HG02588 (cell line): Measurements from ENCODE around the gene HTRA3.

ENCODE experiments used
- ATAC-seq: cut with Tn5 transposase; IDR thresholded peaks from one replicate; pipeline ENCODE4 v1.9.1; 2021; ENCODE audit warnings: mild to moderate bottlenecking, moderate library complexity; ENCODE audit not compliant: unreplicated experiment

The HTRA3 gene

DNA sequence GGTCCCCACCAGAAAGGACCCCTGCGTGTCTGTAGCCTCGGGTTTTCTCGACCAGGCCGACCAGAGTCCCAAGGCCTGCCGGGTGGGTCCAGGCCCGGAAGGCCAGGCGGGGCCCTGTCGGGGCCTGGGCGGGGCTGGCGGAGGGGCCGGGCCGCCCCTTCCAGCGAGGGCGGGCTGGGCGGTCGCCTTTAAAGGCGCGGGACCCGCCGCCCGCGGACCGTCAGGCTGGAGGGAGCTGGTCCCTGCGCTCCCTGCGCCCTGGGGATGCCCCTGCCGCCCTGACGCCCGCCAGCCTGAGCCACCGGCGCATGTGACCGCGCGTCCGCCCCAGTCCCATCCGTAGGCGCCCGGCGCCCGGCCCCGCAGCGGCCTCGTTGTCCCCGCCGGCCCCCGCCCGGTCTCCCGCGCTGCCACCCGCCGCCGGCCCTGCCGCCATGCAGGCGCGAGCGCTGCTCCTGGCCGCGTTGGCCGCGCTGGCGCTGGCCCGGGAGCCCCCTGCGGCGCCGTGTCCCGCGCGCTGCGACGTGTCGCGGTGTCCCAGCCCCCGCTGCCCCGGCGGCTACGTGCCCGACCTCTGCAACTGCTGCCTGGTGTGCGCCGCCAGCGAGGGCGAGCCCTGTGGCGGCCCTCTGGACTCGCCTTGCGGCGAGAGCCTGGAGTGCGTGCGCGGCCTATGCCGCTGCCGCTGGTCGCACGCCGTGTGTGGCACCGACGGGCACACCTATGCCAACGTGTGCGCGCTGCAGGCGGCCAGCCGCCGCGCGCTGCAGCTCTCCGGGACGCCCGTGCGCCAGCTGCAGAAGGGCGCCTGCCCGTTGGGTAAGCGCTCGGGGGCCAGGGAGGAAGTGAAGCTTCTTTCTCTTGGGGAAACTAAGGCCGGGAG lies at the start of gene HTRA3:
TSS of gene HTRA3 (plus strand) at position 220 of the 883 bp plus-strand sequence. CDS start at position 435, 215 bp downstream.
- no peak for ATAC-seq

DNA sequence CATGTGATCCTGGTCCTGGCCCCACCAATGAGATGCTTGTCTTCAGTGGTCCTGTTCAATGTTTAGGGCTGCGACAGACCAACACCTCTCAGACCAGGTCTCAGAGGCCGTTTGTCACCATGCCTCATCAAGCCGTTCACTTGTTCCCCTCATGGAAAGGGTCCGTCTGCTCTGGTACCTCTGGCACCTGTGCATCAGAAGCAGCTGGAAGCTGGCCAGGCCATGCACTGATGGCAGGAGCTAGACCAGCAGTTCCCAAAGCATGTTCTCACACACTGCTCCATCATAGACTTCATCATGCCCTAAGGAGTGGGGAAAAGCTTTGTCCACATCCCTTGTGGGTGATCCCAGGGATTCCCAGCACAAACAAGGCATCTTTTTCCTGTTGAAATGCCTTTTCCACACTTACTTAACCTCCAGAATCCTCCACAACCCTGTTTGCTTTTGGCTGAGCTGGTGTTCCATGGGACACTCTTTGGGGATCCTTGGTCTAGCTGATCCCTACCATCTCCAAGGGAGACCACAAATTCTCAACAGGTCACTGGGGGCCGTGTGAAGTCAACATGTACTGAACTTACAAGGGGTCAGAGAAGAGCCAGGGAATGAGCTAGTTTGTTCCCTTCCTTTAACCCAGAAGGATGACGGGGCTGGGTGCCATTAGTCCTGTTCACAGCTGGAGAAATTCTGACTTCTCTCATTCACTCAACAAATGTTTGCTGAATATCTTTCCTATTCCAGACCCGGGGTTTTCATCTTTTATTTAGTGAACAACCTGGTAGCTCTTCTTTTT lies 48.7 kb upstream of the HTRA3 start:
- no peak for ATAC-seq

DNA sequence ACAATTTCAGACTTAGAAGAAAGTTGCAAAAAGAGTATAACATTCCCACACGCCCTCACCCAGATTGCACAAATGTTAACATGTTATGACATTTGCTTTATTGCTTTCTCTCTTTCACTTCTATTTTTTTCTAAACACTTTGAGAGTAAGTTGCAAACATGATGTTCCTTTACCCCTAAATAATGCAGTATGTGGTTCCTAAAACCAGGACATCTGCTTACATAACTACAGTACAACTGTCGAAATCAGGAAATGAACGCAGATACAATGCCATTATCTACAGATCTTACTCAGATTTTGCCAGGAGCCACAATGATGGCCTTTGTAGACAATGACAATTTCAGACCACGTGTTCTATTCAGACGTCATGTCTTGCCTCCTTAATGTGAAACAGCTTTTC lies 48.1 kb upstream of the HTRA3 start:
- ATAC-seq = no peak

DNA sequence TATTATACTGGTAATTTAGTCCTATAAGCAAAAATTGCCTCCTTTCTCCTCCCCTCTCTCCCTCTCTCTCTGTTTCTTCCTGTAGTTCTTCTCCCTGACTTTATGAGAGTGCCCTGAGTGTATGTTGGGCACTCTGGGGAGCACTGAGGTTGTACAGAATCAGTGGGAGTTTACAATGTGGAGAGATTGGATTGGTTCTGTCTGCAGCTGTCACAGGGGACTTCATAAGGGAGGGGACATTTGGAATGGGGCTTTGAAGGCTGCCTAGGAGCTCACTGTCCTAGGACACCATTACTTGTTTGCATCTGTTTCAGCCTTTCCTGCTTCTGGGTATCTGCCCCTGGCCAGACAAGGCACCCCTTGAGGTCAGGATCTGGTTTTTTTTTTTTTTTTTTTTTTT lies 47.6 kb upstream of the HTRA3 start:
- no peak for ATAC-seq

DNA sequence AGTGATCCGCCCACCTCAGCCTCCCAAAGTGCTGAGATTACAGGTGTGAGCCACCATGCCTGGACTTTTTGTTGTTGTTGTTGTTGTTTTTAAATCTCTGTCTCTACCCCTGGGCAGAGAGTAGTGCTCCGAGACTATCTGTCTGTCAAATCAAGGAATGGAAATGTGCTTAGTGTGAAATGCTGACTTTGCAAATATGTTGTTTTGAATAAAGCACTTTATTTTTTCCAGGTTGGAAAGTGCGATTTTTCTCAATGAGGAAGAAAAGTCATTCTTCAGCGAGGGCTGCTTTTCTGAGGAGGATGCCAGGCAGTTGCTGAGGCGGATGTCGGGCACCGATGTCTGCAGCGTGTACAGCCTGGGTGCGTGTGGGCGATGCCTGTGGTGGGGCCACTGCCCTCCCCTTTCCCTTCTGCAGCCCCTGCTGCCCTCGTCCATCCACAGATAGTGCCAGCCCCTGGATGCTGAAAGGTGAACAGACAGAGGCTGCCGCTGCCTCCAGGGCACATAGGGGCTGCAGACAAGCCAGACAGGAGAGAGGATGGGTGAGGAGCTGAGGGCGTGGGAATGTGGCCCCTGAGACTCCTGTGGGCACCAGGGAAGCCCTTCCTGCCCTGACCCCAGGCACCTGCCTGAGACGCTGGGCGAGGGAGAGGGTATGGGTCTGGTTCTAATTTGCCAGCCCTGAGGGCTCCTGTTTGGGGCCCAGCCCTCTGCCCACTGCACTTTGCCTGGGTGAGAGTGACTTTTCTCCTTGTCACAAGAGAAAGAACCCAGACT lies 46.8 kb upstream of the HTRA3 start:
- no peak for ATAC-seq

DNA sequence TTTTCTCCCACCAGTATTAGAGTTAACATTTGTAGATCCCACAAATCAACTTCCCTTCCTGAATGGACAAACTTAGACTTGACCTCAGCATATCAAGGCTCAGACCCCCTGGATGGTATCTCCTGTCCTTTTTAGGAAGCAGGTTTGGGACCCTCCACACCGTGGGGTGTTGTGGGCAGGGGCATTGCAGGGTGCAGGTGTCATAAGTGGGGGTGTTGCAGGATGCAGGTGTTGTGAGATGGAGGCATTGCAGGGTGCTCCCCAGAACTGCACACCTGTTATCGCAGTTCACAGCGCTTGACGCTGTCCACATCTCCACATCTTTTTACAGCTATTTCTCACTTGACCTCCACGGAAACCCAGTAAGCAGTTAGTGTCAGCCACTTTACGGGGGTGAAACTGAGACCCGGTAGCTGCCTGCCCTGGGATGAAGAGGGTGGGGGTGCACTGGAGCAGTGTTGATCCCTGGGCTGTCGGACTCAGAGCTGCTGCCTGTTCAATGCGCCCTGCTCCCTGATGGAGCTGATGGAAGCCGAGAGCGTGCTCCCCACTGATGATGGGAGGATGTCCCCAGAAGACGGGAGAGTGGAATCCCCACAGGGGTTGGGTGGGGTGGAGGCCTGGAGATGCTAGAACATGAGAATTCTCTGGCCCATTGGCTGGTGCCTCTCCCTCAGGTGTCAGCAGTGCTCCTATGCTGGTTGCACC lies 45.1 kb upstream of the HTRA3 start:
- ATAC-seq = no peak

DNA sequence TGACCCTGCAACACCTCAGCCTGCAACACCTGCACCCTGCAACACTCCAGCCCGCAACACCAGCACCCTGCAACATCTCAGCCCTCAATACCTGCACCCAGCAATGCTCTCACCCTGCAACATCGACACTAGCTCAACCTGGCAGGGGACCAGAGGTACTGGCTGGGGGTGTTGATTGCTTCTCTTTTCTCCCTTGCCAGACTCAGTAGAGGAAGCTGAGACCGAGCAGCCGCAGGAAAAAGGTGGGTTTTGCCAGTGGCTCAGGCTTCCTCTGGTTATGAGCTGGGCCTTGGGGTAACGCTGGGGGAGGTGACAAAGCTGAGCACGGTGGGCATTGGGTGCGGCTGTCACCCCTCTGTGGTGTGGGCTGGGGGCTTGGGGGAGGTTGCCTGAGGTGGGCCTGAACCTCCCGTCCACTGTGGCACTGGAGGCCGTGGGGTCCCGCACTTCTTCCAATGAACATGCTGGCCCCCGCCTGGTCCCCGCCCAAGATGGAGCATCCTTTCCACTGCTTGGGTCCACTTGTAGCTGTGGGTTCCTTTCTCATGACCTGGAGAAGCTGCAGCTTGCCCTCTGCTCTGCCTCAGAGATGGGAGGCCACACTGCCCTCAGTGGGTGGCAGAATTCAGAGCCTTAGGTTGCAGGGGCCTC lies 44.5 kb upstream of the HTRA3 start:
- no peak for ATAC-seq

DNA sequence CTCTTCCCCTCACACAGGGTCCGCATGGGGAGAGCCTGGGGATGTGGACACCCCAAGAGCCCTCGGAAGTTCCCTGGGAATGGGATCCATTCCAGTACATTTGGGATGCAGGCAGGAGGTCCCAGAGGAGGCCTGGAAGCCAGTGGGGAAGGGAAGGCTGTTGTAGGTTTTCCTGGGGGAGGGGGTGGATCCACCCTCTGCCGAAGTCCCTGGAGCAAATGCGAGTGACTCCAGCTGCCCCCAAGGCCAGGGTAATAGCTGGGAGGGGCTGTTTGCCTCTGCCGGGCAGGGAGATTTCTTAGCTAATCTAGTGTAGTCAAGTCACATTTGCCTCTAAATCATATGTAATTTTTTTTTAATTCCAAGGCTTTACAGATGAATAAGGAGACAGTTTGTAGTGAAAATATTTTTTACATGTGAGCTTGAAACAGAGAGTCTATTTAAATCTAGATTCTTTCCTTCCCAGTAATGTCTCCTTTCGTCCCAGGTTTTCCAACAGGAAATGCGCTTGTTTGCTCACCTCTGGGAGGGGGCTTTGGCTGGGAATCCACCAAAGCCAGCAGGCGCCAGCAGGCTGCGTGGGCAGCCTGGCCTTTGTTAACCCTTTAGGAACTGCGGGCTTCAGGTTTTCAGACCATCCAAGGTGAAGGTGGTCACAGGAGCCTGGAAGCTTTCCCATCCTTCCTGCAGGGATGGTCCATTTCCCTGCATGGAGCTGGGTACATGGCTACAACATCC lies 43.7 kb upstream of the HTRA3 start:
- ATAC-seq = no peak

DNA sequence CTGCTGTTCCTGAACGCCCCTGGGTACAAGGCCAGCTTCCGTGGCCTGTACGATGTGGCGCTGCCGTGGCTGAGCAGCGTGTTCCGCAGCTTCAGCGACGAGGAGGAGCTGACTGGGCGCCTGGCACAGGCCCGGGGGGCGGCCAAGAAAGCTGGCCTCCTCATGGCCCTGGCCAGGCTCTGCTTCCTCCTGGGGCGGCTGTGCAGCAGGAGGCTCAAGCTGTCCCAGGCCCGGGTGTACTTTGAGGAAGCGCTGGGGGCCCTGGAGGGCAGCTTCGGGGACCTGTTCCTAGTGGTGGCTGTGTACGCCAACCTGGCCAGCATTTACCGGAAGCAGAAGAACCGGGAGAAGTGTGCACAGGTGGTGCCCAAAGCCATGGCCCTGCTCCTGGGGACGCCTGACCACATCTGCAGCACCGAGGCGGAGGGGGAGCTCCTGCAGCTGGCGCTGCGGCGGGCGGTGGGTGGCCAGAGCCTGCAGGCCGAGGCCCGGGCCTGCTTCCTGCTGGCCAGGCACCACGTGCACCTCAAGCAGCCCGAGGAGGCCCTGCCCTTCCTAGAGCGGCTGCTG lies 42.3 kb upstream of the HTRA3 start:
- no peak for ATAC-seq

DNA sequence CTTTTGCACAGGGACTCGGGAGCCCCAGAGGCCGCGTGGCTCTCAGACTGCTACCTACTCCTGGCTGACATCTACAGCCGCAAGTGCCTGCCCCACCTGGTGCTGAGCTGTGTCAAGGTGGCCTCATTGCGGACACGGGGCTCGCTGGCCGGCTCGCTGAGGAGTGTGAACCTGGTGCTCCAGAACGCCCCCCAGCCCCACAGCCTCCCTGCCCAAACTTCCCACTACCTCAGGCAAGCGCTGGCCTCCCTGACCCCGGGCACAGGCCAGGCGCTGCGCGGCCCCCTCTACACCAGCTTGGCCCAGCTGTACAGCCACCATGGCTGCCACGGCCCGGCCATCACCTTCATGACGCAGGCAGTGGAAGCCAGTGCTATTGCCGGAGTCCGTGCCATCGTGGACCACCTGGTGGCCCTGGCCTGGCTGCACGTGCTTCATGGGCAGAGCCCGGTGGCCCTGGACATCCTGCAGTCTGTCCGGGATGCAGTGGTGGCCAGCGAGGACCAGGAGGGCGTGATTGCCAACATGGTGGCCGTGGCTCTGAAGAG lies 41.7 kb upstream of the HTRA3 start:
- no peak for ATAC-seq

DNA sequence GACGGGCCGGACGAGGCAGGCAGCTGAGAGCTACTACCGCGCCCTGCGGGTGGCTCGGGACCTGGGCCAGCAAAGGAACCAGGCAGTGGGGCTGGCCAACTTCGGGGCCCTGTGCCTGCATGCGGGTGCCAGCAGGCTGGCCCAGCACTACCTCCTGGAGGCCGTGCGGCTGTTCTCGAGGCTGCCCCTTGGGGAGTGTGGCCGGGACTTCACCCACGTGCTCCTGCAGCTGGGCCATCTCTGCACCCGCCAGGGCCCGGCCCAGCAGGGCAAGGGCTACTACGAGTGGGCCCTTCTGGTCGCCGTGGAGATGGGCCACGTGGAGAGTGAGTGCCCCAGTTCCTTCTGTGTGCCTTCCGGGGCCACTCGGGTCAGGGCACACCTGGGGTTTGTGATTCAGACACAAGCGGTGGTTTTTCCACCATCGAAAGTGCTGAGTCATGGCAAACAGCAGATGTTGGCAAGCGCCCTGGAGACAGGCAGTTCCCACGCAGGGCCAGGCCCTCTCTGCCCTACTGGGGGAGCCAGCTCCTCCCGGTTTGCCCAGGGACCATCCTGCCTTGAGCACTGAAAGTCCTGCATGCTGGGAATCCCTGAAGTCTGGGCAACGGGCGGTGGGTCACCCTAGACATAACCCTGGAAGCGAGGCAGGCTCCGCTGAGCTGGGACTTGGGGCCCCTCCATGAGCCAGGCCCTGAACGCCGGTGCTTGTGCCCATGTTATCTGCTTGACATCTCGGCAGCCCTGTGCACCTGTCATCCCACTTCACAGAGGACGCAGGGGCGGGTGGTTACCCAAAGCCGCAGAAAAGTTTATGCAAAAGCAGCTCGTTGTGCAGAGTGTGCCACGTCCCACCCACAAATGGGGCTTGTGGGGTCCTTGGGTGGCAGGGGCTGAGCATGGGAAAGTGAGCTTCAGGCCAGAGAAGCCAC lies 41.0 kb upstream of the HTRA3 start:
- ATAC-seq = peak; percentile 63

DNA sequence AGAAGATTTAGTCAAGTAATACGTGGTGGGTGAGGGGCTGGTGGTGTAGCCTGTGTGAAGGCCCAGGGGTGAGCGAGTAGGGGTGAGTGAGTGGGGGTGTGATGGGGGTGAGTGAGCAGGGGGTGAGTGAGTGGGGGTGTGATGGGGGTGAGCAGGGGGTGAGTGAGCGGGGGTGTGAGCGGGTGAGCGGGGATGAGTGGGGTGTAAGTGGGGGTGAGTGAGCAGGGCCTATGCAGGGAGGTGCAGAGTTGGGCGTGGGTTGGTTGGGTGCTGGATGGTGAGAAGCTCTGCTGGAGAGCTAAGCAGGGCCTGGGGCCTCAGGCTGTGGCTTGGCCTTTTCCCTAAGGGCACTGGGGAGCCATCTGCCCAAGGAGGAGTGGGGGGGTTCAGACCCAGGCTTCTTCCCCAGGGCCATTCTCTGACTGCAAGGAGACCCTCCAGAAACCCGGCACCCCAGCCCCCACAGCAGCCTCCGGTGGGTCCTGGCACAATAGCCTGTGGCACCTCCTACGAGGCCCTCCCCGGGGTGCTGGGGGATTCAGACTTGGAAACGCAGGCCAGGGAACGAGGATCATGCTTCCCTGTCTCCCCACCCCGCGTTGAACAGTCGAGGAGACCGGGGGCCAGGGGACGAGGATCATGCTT lies 40.1 kb upstream of the HTRA3 start:
- no peak for ATAC-seq

DNA sequence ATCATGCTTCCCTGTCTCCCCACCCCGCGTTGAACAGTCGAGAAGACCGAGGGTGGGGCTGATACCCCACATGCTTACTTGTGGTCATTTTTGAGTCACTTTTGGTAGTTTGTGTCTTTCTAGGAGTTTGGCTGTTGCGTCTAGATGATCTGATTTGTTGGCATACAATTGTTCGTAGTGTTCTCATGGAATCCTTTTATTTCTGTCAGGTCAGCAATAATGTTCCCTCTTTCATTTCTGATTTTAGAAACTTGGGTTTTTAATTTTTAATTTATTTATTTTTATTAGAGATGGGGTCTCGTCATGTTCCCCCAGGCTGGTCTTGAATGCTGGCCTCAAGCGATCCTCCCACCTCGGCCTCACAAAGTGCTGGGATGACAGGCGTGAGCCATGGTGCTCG lies 39.5 kb upstream of the HTRA3 start:
- no peak for ATAC-seq

DNA sequence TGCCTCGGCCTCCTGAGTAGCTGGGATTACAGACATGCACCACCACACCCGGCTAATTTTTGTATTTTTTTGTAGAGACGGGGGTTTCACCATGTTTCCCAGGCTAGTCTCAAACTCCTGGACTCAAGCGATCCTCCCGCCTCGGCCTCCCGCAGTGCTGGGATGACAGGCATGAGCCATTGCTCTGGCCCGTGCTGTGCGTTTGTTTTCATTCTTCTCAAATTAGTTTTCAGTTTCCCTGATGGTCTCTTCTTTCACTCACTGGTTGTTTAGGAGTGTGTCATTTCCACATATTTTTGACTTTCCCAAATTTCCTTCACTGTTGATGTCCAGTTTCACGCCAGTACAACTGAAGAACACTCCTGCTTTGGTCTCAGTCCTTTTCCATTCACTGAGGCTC lies 38.7 kb upstream of the HTRA3 start:
- ATAC-seq = no peak

DNA sequence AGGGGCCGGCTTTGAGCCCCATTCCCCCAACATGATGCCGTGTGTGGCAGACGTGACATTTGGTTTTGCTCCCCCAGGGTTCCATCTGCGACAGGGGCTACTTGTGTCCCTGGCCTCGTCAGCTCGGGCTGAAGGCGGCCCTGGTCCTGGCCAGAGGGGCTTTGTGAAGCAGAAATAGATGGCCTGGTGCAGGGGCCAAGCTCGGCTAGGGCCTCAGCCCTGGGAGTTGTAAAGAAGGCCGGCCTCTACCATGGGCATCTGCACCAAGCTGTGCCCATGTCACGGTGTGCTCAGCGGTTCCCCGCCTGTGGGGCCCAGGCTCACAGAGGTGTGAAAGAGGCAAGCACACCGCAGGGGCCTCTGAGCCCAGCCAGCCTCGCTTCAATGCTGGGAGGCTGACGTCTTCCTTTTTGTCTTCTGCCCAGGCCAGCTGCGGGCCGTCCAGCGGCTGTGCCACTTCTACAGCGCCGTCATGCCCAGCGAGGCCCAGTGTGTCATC lies 38.0 kb upstream of the HTRA3 start:
- ATAC-seq = no peak

DNA sequence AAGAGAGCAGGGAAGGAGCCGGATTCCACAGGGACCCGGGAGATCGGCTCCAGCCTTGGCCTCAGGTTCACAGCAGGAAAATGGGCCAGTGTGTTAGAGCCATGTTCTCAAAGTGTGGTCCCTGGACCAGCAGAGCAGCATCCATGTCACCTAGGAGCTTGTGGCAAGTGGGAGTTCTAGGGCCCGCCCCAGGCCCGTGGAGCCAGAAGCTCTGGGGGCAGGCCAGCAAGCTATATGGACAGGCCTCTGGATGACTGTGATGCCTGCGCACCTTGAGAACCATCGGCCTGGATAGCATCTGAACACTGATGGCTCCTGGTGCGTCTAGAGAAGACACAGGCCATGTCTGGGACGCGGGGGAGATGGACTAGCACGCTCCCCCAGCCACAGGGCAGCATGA lies 36.8 kb upstream of the HTRA3 start:
- ATAC-seq = no peak
